Non-pigmented ciliary epithelial cell (primary cell): Measurements from ENCODE around the gene PCDHA3.
"Not testable (repeated sequence)": the region's sequence is repeated elsewhere in the genome, so short reads cannot be mapped to it uniquely, and the experiment has no call there.

Source experiments
- DNase-seq: peaks from one replicate; pipeline ENCODE4 v3.0.0-alpha.2; 2010; ENCODE audit warnings: low read depth

Gene PCDHA3

DNA sequence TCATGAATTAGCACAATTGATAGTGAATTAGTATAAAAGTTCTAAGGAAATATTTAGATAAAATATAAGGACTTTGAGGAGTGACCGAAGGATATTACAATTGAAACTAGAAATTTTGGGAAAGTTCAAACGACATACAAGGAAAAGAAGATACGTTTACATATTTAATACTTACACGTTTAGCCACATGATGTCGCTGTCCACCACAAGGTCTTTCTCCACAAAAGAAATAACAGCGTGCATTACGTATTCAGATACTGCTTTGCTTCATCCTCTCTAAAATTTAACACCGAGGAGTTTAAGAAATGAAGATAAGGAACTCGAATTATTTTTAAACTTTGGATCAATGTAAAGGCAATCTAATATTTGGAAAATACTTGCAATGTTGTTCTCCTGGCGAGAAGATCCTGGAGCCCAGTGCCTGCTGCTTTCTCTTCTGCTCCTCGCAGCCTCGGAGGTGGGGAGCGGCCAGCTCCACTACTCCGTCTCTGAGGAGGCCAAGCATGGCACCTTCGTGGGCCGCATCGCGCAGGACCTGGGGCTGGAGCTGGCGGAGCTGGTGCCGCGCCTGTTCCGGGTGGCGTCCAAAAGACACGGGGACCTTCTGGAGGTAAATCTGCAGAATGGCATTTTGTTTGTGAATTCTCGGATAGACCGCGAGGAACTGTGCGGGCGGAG is at the start of gene PCDHA3:
TSS of gene PCDHA3 (plus strand) at position 242 of the 678 bp plus-strand sequence.
- no peak for DNase-seq

DNA sequence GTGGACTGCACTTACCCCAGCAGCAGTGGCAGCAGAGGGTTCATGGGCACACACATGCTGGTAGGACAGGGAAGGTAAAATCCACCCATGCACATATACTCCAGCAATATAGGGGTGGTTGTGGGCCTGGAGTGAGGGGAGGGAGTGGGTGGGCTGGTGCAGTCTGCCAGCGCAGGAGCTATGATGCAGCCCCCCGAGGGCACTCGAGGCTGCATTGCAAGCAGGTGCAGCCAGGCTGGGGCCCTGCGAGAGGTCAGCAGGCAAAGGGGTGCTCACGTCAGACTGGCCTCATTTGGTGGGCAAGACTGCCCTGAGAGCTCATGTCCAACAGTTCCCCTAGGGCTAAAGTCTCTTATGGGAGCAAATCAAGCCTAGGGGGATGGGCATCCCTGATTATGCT is 47.3 kb upstream of the PCDHA3 start:
- DNase-seq: no peak

DNA sequence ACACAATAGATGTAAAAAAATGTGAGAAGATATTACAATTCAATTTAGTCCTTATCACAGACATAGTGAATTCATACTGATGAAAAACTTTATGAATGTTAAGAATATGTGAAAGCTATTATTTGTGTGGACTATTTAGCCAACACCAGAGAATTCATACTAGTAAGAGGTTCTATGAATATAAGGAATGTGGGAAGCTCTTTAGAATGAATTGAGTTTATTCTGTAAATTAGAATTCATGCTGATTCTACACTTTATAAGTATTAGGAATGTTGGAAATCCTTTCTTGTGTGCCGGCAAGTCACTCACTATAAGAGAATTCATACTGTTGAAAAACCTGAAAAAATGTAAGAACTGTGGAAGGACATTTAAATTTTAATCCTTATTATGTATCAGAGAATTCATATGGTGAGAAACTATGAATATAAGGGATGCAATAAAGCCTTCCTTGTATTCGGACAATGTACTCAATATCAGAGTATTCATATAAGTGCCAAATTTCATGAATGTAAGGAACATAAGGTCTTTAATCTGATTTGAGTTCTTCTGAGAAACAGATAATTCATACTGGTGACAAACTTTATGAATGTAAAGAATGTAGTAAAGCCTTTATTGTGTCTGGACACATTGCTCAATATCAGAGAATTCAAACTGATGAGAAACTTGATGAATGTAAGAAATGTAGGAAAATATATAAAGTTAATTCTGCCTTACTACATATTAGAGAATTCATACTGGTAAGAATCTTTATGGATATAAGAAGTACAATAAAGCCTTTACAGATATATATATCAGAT is 36.5 kb upstream of the PCDHA3 start:
- DNase-seq: no peak

DNA sequence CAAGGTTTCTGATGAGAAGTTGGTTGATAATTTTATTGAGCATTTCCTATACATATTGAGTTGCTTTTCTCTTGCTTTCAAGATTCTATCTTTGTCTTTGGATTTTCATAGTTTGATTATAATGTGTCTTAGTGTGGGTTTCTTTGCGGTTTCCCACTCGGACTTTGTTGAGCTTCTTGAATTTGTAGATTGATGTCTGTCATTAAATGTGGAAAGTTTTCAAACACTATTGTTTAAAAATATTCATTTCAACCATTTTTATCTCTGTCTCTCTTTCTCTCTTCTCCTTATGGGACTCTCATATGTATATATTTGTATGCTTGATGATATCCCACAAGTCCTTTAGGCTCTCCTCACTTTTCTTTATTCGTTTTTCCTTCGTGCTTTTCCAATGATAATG is 33.4 kb upstream of the PCDHA3 start:
- no peak for DNase-seq

DNA sequence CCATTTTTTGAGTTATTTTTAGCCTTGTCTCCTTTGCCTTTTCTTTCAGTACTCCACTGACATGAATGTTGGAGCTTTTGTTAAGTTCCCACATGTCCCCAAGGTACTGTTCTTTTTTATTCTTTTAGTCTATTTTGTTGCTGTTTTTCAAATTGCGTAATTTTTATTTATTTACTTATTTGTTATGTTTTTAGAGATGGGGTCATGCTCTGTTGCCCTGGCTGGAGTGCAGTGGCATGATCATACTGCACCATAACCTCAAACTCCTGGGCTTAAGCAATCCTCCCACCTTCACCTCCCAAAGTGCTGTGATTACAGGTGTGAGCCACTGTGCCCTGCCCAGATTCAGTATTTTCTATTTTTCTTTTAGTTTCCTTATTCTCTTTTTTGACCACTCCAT is 20.3 kb upstream of the PCDHA3 start:
- DNase-seq: no peak

DNA sequence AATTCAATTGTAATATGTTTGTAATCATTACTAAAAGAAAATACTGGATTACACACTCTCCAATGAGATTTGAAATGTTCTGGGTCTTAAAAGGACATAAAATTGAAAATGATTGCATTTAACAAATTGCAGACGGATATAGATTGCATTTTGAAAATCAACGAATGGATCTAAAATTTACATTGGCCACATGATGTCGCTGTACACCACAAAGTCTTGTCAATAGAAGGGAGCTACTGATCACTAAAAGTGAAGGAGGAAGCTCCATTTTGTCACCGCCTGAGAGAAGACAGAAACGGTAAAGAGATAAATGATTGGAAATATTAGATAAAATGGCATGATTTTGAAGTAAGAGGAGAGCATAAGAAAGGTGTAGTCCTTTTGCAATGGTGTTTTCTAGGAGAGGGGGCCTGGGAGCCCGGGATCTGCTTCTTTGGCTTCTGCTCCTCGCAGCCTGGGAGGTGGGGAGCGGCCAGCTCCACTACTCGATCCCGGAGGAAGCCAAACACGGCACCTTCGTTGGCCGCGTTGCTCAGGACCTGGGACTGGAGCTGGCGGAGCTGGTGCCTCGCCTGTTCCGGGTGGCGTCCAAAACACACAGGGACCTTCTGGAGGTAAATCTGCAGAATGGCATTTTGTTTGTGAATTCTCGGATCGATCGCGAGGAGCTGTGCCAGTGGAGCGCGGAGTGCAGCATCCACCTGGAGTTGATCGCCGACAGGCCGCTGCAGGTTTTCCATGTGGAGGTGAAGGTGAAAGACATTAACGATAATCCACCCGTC is 14.8 kb upstream of the PCDHA3 start, which contains the start of gene PCDHA1:
TSS of gene PCDHA1 (plus strand) at position 236 of the 782 bp plus-strand sequence.
- DNase-seq: no peak

DNA sequence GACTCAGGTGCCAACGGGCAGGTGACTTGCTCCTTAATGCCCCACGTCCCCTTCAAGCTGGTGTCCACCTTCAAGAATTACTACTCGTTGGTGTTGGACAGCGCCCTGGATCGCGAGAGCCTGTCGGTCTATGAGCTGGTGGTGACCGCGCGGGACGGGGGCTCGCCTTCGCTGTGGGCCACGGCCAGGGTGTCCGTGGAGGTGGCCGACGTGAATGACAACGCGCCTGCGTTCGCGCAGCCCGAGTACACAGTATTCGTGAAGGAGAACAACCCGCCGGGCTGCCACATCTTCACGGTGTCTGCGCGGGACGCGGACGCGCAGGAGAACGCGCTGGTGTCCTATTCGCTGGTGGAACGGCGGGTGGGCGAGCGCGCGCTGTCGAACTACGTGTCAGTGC is 13.4 kb upstream of the PCDHA3 start:
- DNase-seq: not testable (repeated sequence)

DNA sequence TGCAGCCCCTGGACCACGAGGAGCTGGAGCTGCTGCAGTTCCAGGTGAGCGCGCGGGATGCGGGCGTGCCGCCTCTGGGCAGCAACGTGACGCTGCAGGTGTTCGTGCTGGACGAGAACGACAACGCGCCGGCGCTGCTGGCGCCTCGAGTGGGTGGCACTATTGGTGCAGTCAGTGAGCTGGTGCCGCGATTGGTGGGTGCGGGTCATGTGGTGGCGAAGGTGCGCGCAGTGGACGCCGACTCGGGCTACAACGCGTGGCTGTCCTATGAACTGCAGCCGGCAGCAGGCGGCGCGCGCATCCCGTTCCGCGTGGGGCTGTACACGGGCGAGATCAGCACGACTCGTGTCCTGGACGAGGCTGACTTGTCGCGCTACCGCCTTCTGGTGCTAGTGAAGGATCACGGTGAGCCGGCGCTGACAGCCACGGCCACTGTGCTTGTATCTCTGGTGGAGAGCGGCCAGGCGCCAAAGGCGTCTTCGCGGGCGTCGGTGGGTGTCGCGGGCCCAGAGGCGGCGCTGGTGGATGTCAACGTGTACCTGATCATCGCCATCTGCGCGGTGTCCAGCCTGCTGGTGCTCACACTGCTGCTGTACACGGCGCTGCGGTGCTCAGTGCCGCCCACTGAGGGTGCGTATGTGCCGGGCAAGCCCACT is 12.9 kb upstream of the PCDHA3 start:
- not testable (repeated sequence) for DNase-seq

DNA sequence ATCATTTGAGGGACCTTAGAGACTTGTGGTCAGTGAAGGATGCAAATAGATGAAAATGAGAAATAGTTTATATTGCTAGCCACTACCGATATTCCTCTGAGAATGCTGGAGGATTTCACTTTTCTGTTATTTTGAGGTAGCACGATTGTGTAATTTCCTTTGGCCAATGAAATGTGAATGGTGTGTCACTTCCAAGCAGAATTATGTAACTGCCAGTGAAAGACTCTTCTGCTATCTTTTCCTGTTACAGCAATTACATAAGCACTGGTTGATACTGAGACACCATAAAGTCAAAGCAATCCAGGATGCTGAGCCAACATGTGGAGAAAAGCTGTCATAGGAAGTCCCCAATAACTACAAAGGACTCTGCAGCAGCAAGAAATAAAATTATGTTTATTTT is 9.8 kb upstream of the PCDHA3 start:
- no peak for DNase-seq

DNA sequence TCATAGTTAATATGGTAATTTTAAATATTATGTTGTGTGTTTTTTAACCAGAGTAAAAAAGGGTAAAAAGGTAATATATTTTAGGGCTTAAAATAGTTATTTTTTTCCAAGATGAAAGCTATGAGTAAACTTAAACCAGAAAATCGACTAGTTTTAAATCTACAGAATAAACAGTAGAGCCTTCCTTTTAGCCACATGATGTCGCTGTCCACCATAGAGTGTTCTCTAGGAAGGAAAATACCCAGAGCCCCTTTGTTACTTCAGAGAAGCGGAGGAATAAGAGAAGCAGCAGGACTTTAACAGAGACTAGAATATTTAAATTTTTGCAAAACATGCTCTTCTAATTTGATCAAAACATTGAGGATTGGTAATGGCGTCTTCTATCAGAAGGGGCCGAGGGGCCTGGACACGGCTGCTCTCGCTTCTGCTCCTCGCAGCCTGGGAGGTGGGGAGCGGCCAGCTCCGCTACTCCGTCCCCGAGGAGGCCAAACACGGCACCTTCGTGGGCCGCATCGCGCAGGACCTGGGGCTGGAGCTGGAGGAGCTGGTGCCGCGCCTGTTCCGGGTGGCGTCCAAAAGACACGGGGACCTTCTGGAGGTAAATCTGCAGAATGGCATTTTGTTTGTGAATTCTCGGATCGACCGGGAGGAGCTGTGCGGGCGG is 6.1 kb upstream of the PCDHA3 start, which contains the start of gene PCDHA2:
TSS of gene PCDHA2 (plus strand) at position 258 of the 664 bp plus-strand sequence.
- no peak for DNase-seq

DNA sequence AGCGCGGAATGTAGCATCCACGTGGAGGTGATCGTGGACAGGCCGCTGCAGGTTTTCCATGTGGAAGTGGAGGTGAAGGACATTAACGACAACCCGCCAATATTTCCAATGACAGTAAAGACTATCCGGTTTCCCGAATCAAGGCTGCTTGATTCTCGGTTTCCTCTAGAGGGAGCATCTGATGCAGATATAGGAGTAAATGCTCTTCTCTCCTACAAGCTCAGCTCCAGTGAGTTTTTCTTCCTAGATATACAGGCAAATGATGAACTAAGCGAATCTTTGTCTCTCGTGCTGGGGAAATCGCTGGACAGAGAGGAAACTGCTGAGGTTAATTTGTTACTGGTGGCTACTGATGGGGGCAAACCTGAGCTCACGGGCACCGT is 5.6 kb upstream of the PCDHA3 start:
- DNase-seq: no peak

DNA sequence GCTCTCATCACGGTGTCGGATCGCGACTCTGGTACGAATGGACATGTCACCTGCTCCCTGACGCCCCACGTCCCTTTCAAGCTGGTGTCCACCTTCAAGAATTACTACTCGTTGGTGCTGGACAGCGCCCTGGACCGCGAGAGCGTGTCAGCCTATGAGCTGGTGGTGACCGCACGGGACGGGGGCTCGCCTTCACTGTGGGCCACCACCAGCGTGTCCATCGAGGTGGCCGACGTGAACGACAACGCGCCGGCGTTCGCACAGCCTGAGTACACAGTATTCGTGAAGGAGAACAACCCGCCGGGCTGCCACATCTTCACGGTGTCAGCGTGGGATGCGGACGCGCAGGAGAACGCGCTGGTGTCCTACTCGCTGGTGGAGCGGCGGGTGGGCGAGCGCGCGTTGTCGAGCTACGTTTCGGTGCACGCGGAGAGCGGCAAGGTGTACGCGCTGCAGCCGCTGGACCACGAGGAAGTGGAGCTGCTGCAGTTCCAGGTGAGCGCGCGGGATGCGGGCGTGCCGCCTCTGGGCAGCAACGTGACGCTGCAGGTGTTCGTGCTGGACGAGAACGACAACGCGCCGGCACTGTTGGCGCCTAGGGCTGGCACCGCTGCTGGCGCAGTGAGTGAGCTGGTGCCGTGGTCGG is 4.7 kb upstream of the PCDHA3 start:
- not testable (repeated sequence) for DNase-seq

DNA sequence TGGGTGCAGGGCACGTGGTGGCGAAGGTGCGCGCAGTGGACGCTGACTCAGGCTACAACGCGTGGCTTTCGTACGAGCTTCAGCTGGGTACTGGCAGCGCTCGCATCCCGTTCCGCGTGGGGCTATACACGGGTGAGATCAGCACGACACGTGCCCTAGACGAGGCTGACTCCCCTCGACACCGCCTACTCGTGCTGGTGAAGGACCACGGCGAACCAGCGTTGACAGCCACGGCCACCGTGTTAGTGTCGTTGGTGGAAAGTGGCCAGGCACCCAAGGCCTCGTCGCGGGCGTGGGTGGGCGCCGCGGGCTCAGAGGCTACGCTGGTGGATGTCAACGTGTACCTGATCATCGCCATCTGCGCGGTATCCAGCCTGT is 4.2 kb upstream of the PCDHA3 start:
- DNase-seq: no peak

DNA sequence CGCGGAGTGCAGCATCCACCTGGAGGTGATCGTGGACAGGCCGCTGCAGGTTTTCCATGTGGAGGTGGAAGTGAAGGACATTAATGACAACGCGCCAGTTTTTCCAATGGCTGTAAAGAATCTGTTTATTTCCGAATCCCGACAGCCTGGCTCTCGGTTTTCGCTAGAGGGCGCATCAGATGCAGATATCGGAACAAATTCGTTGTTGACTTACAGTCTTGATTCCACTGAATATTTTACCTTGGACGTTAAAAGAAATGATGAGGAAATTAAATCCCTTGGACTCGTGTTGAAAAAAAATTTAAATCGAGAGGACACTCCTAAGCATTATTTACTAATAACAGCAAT is 611 bp downstream of the PCDHA3 start:
- DNase-seq: no peak

DNA sequence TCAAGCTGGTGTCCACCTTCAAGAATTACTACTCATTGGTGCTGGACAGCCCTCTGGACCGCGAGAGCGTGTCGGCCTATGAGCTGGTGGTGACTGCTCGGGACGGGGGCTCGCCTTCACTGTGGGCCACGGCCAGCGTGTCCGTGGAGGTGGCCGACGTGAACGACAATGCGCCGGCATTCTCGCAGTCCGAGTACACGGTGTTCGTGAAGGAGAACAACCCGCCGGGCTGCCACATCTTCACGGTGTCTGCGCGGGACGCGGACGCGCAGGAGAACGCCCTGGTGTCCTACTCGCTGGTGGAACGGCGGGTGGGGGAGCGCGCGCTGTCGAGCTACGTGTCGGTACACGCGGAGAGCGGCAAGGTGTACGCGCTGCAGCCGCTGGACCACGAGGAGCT is 1.5 kb downstream of the PCDHA3 start:
- not testable (repeated sequence) for DNase-seq

DNA sequence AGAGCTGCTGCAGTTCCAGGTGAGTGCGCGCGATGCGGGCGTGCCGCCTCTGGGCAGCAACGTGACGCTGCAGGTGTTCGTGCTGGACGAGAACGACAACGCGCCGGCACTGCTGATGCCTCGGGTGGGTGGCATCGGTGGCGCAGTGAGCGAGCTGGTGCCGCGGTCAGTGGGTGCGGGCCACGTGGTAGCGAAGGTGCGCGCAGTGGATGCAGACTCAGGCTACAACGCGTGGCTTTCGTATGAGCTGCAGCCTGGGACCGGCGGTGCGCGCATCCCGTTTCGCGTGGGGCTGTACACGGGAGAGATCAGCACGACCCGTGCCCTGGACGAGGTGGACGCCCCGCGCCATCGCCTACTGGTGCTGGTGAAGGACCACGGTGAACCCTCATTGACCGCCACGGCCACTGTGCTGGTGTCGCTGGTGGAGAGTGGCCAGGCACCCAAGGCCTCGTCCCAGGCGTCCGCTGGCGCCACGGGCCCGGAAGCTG is 2.0 kb downstream of the PCDHA3 start:
- no peak for DNase-seq

DNA sequence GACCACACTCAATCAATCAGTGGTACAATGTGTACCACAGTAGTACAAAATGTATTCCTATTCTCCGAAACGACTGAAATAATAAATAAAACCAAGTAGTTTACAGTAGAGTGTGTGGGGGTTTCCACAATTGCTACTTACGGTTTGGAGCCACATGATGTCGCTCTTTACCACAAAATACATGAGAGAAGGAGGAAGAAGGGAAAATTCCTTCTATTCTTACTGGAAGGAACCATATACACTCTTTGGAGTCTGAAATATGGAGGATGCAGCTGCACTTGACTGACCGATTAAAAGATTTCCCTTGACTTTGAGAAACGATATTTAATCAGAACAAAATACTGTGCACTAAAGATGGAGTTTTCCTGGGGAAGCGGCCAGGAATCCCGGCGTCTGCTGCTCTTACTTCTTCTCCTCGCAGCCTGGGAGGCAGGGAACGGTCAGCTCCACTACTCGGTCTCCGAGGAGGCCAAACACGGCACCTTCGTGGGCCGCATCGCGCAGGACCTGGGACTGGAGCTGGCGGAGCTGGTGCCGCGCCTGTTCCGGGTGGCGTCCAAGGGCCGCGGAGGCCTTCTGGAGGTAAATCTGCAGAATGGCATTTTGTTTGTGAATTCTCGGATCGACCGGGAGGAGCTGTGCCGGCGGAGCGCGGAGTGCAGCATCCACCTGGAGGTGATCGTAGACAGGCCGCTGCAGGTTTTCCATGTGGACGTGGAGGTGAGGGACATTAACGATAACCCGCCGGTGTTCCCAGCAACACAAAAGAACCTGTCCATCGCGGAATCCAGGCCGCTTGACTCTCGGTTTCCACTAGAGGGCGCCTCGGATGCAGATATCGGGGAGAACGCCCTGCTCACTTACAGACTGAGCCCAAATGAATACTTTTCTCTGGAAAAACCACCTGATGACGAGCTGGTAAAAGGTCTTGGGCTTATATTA is 6.2 kb downstream of the PCDHA3 start, which contains the start of gene PCDHA4:
TSS of gene PCDHA4 (plus strand) at position 235 of the 942 bp plus-strand sequence.
- DNase-seq: no peak

DNA sequence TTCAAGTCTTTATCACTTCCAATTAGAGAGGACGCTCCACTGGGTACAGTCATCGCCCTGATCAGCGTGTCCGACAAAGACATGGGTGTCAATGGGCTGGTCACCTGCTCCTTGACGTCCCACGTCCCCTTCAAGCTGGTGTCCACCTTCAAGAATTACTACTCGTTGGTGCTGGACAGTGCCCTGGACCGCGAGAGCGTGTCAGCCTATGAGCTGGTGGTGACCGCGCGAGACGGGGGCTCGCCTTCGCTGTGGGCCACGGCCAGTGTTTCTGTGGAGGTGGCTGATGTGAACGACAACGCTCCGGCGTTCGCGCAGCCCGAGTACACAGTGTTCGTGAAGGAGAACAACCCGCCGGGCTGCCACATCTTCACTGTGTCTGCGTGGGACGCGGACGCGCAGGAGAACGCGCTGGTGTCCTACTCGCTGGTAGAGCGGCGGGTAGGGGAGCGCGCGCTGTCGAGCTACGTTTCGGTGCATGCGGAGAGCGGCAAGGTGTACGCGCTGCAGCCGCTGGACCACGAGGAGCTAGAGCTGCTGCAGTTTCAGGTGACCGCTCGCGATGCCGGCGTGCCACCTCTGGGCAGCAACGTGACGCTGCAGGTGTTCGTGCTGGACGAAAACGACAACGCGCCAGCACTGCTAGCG is 7.5 kb downstream of the PCDHA3 start:
- not testable (repeated sequence) for DNase-seq

DNA sequence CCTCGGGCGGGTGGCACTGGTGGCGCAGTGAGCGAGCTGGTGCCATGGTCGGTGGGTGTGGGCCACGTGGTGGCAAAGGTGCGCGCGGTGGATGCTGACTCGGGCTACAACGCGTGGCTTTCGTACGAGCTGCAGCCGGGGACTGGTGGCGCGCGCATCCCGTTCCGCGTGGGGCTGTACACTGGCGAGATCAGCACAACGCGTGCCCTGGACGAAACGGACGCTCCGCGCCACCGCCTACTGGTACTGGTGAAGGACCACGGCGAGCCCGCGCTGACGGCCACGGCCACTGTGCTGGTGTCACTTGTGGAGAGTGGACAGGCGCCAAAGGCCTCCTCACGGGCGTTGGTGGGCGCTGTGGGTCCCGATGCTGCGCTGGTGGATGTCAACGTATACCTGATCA is 8.0 kb downstream of the PCDHA3 start:
- DNase-seq: no peak
